ENCODE results near the gene LAMA3.

The LAMA3 gene

GRCh38 chr18:23951206-23951605, 262.0 kb downstream of the LAMA3 start:
- DNase-seq, result no peak

- no peak for DNase-seq
Measured at GRCh38 chr18:23953984-23954383, 264.7 kb downstream of the LAMA3 start.

- no peak for DNase-seq
Measured at GRCh38 chr18:23956483-23956882, 267.2 kb downstream of the LAMA3 start.

GRCh38 chr18:23958036-23958435, 268.8 kb downstream of the LAMA3 start:
- DNase-seq, result no peak

GRCh38 chr18:23963443-23964165, 274.4 kb downstream of the LAMA3 start:
- DNase-seq, result no peak

GRCh38 chr18:23964282-23965238, 275.3 kb downstream of the LAMA3 start:
- peak; percentile 10 to 56 (median 47) for DNase-seq

- DNase-seq, result no peak
Measured at GRCh38 chr18:23966909-23967308, 277.7 kb downstream of the LAMA3 start.

GRCh38 chr18:23967321-23968089, 278.3 kb downstream of the LAMA3 start:
- no peak for DNase-seq

- no peak for DNase-seq
Measured at GRCh38 chr18:23968638-23969604, 279.7 kb downstream of the LAMA3 start.

- DNase-seq, result no peak
Measured at GRCh38 chr18:23969664-23970063, 280.4 kb downstream of the LAMA3 start.

- peak in 5 of 6 experiments; percentile 44 to 81 (median 70) for DNase-seq
Measured at GRCh38 chr18:23970161-23971096, 281.2 kb downstream of the LAMA3 start.

GRCh38 chr18:23971097-23971440, 281.8 kb downstream of the LAMA3 start:
- no peak for DNase-seq

GRCh38 chr18:23971666-23972230, 282.5 kb downstream of the LAMA3 start:
- DNase-seq, result no peak

GRCh38 chr18:23972453-23972852, 283.2 kb downstream of the LAMA3 start:
- no peak for DNase-seq

GRCh38 chr18:23977103-23977502, 287.9 kb downstream of the LAMA3 start:
- DNase-seq, result no peak

- DNase-seq, result peak in 4 of 6 experiments; percentile 18 to 70 (median 64)
Measured at GRCh38 chr18:23977719-23978483, 288.6 kb downstream of the LAMA3 start.

- no peak for DNase-seq
Measured at GRCh38 chr18:23981369-23981980, 292.2 kb downstream of the LAMA3 start.

- no peak for DNase-seq
Measured at GRCh38 chr18:23982155-23983079, 293.2 kb downstream of the LAMA3 start.
